Endothelial cell of umbilical vein (primary cell): ENCODE data around the gene MAP3K4.

Experiments
- CTCF ChIP-seq, 2 donors: IDR thresholded peaks; 1 replicate in 1 of 2; 2 replicates in 1 of 2; pipeline ENCODE4 v1.5.1; 2011; ENCODE audit warnings: low read length in 2 of 2, mild to moderate bottlenecking in 2 of 2, moderate library complexity in 2 of 2, control low read depth in 1 of 2, inconsistent platforms in 1 of 2, low read depth in 1 of 2; ENCODE audit not compliant: insufficient read depth in 1 of 2; ENCODE audit errors: extremely low read depth in 1 of 2
- EZH2 ChIP-seq: IDR thresholded peaks from 2 replicates; pipeline ENCODE4 v1.6.1; 2012; ENCODE audit warnings: borderline replicate concordance, low read depth, mild to moderate bottlenecking, moderate library complexity, low read length, inconsistent platforms; ENCODE audit not compliant: severe bottlenecking
- GATA2 ChIP-seq: IDR thresholded peaks from 2 replicates; pipeline ENCODE4 v1.7.0; 2011; ENCODE audit warnings: low read depth, mild to moderate bottlenecking, moderate library complexity, mixed read lengths, low read length; ENCODE audit not compliant: insufficient read length, insufficient read depth
- JUN ChIP-seq: IDR thresholded peaks from 2 replicates; pipeline ENCODE4 v1.6.1; 2011; ENCODE audit warnings: borderline replicate concordance, low read depth; ENCODE audit not compliant: insufficient read length, insufficient read depth
- MAX ChIP-seq: IDR thresholded peaks from 2 replicates; pipeline ENCODE4 v1.6.1; 2011; ENCODE audit not compliant: insufficient read depth, insufficient read length
- MYC ChIP-seq: IDR thresholded peaks from one replicate; pipeline ENCODE4 v1.6.1; 2011; ENCODE audit warnings: mild to moderate bottlenecking, low read depth, low read length
- POLR2A ChIP-seq: IDR thresholded peaks from 2 replicates; pipeline ENCODE4 v1.6.1; 2012; ENCODE audit warnings: low read depth, mild to moderate bottlenecking, control low read depth, low read length
- POLR2AphosphoS5 ChIP-seq: IDR thresholded peaks from 2 replicates; pipeline ENCODE4 v1.6.1; 2012; ENCODE audit warnings: low read depth, mild to moderate bottlenecking, control low read depth, low read length, moderate library complexity; ENCODE audit not compliant: insufficient read depth

GRCh38 chr6:161024364-161024920, 32.9 kb downstream of the MAP3K4 start:
- TF ChIP-seq MAX (no peak), CTCF (IDR thresholded peaks at IDR 0.05; ENCODE audit: extremely low read depth in 1 of 2, insufficient read depth in 1 of 2, low read depth in 1 of 2, low read length in 2 of 2) (no peak), MYC (no peak), POLR2A (no peak), GATA2 (no peak), POLR2AphosphoS5 (no peak), JUN (no peak), EZH2 (no peak)
